Measurements from ENCODE around the gene FBRSL1. TPM values are rescaled to one million over a fixed set of nuclear protein-coding genes. Genes with fewer than 3 reads are reported as not detected.

Gene FBRSL1
- polyA plus RNA-seq, 3 donors = 0.39 to 28.7 (median 0.74) TPM

- peaks cover 60 to 75% of the 10 kb centered on the region in 2 donors for H3K4me1 ChIP-seq (ENCODE audit: control insufficient read depth in 1 of 2, insufficient read depth in 2 of 2, low read length in 2 of 2)
- peak overlapping the region; percentile 33 to 40 for H3K27ac ChIP-seq (ENCODE audit: low read depth in 1 of 2, low read length in 2 of 2)
- peak; percentile 58 to 80 (median 72) for DNase-seq
- no peak overlapping the region for H3K4me3 ChIP-seq (replicated peaks in 1 of 3; ENCODE audit: low read depth in 2 of 3, low read length in 3 of 3)
- H3K4me2 ChIP-seq (replicated peaks; ENCODE audit: extremely low read depth, low read length, poor library complexity, severe bottlenecking) = peak overlapping the region; percentile 33
- 26% methylated on average over 12 of the region's 18 CpGs for WGBS (ENCODE audit: insufficient coverage)
- no peaks in the 10 kb centered on the region for H4K20me1 ChIP-seq (ENCODE audit: insufficient read depth, low read length)
- no peaks in the 10 kb centered on the region for H3K79me2 ChIP-seq (ENCODE audit: insufficient read depth, low read length)
- no peaks in the 10 kb centered on the region for H3K27me3 ChIP-seq (ENCODE audit: control insufficient read depth in 2 of 2, insufficient read depth in 2 of 2, low read length in 2 of 2)
- peaks cover 0 to 3% of the 10 kb centered on the region in 2 donors for H3K9me3 ChIP-seq (replicated peaks in 1 of 2; ENCODE audit: control insufficient read depth in 1 of 2, insufficient read depth in 1 of 2, low read length in 2 of 2)
- intact Hi-C loops (cut with micrococcal nuclease) = no loop called here
- no peak overlapping the region for H3K9ac ChIP-seq (ENCODE audit: insufficient read depth, low read length, poor library complexity, severe bottlenecking)
- H3K36me3 ChIP-seq (replicated peaks in 1 of 2; ENCODE audit: control insufficient read depth in 1 of 2, insufficient read depth in 2 of 2, low read length in 2 of 2) = no peaks in the 10 kb centered on the region
- H3K9me3 Mint-ChIP-seq = peaks cover 0 to 9% (median 2%) of the 10 kb centered on the region in 7 donors
- H3K27ac Mint-ChIP-seq = peak overlapping the region; percentile 3 to 83 (median 76)
- no peak overlapping the region for H2AFZ ChIP-seq (ENCODE audit: insufficient read depth, low read depth, low read length, poor library complexity, severe bottlenecking)
- peak overlapping the region; percentile 48 to 68 for H3K4me3 Mint-ChIP-seq
- no peaks in the 10 kb centered on the region for H3K36me3 Mint-ChIP-seq
- peaks cover 0 to 22% (median 12%) of the 10 kb centered on the region in 3 donors for H3K27me3 Mint-ChIP-seq (ENCODE audit: low read depth in 3 of 3)
- no peak for TF ChIP-seq CTCF (IDR thresholded peaks at IDR 0.05)
- H3K4me1 Mint-ChIP-seq = peaks cover 36% of the 10 kb centered on the region
Measured at GRCh38 chr12:132471011-132471857, 18.7 kb upstream of the FBRSL1 start.

- H3K9ac ChIP-seq (ENCODE audit: insufficient read depth, low read length, poor library complexity, severe bottlenecking) = no peak overlapping the region
- peaks cover 66 to 78% of the 10 kb centered on the region in 2 donors for H3K4me1 ChIP-seq (ENCODE audit: control insufficient read depth in 1 of 2, insufficient read depth in 2 of 2, low read length in 2 of 2)
- H3K79me2 ChIP-seq (ENCODE audit: insufficient read depth, low read length) = no peaks in the 10 kb centered on the region
- H4K20me1 ChIP-seq (ENCODE audit: insufficient read depth, low read length) = no peaks in the 10 kb centered on the region
- Mint-ChIP-seq H3K36me3 (no peaks in the 10 kb centered on the region), H3K4me3 (no peak overlapping the region), H3K9me3 (peaks cover 0 to 11% (median 2%) of the 10 kb centered on the region in 7 donors), H3K27ac (peak overlapping the region in 3 of 7 donors; percentile 57 to 81 (median 70)), H3K4me1 (peaks cover 42% of the 10 kb centered on the region), H3K27me3 (ENCODE audit: low read depth in 3 of 3) (peaks cover 0 to 28% (median 13%) of the 10 kb centered on the region in 3 donors)
- peak overlapping the region in 1 of 2 donors; percentile 17 for H3K27ac ChIP-seq (ENCODE audit: low read depth in 1 of 2, low read length in 2 of 2)
- H3K27me3 ChIP-seq (ENCODE audit: control insufficient read depth in 2 of 2, insufficient read depth in 2 of 2, low read length in 2 of 2) = no peaks in the 10 kb centered on the region
- peak overlapping the region; percentile 31 for H3K4me2 ChIP-seq (replicated peaks; ENCODE audit: extremely low read depth, low read length, poor library complexity, severe bottlenecking)
- peaks cover 0 to 3% of the 10 kb centered on the region in 2 donors for H3K9me3 ChIP-seq (replicated peaks in 1 of 2; ENCODE audit: control insufficient read depth in 1 of 2, insufficient read depth in 1 of 2, low read length in 2 of 2)
- intact Hi-C loops (cut with micrococcal nuclease) = no loop called here
- H3K36me3 ChIP-seq (replicated peaks in 1 of 2; ENCODE audit: control insufficient read depth in 1 of 2, insufficient read depth in 2 of 2, low read length in 2 of 2) = no peaks in the 10 kb centered on the region
- TF ChIP-seq CTCF (IDR thresholded peaks at IDR 0.05) = no peak
- DNase-seq = no peak
- no peak overlapping the region for H3K4me3 ChIP-seq (replicated peaks in 1 of 3; ENCODE audit: low read depth in 2 of 3, low read length in 3 of 3)
- 86% methylated on average over 14 of the region's 16 CpGs for WGBS (ENCODE audit: insufficient coverage)
- no peak overlapping the region for H2AFZ ChIP-seq (ENCODE audit: insufficient read depth, low read depth, low read length, poor library complexity, severe bottlenecking)
Measured at GRCh38 chr12:132471858-132472255, 18.1 kb upstream of the FBRSL1 start.
